B cell (primary cell): Measurements from ENCODE around the gene PYHIN1. TPM values are rescaled to one million over a fixed set of nuclear protein-coding genes. Genes with fewer than 3 reads are reported as not detected.

ENCODE experiments used
- ATAC-seq: fragments of 200-7000 bp; cut with Tn5 transposase; one replicate; pipeline ENCODE4 v1.10.0; 2021; ENCODE audit warnings: low read depth, mild to moderate bottlenecking, moderate number of reproducible peaks, moderate library complexity
- CTCF ChIA-PET: fragments of 350-600 bp; sonication (Branson Sonifier 250); formaldehyde crosslinking; loops from one replicate; lab custom pipeline; 2021; ENCODE audit warnings: antibody characterized with exemption, inconsistent platforms; lab: Charles Lee
- POLR2A ChIA-PET: fragments of 350-600 bp; sonication (Branson Sonifier 250); formaldehyde crosslinking; loops from one replicate; lab custom pipeline; 2021; ENCODE audit warnings: antibody characterized with exemption; lab: Charles Lee
- DNase-seq: peaks from one replicate; pipeline ENCODE4 v3.0.0; 2013
- H2AFZ ChIP-seq: 2 replicates; pipeline ENCODE4 v1.6.1; 2012; ENCODE audit warnings: mild to moderate bottlenecking, low read depth, low read length; ENCODE audit not compliant: insufficient read depth, poor library complexity, severe bottlenecking
- H3K27ac ChIP-seq, 2 donors: 1 replicate in 1 of 2; 2 replicates in 1 of 2; pipeline ENCODE4 v1.5.1; 2012 to 2013; ENCODE audit warnings: low read length in 2 of 2, mild to moderate bottlenecking in 2 of 2, moderate library complexity in 1 of 2
- H3K27me3 ChIP-seq, 4 experiments: fragments of 200-600 bp in 1 of 4; sonication (generic) in 1 of 4; replicated peaks in 1 of 4; 1 replicate in 2 of 4; 2 replicates in 2 of 4; pipeline versions ENCODE4 v1.6.1 to v1.7.0; 2013 to 2016; ENCODE audit warnings: low read length in 3 of 4, mild to moderate bottlenecking in 2 of 4, mixed read lengths in 1 of 4, moderate library complexity in 1 of 4; ENCODE audit not compliant: insufficient read depth in 4 of 4, control insufficient read depth in 3 of 4; ENCODE audit errors: control extremely low read depth in 1 of 4
- H3K36me3 ChIP-seq, 2 experiments: replicated peaks in 1 of 2; 1 replicate in 1 of 2; 2 replicates in 1 of 2; pipeline versions ENCODE4 v1.6.1 to v1.7.1; 2013; ENCODE audit warnings: low read length in 1 of 2; ENCODE audit not compliant: insufficient read depth in 2 of 2, control insufficient read depth in 1 of 2; ENCODE audit errors: control extremely low read depth in 1 of 2, extremely low read depth in 1 of 2
- H3K4me1 ChIP-seq, 2 donors: fragments of 200-600 bp in 1 of 2; sonication (generic) in 1 of 2; 1 replicate in 1 of 2; 2 replicates in 1 of 2; pipeline versions ENCODE4 v1.5.1 to v1.6.1; 2013 to 2017; ENCODE audit warnings: low read length in 2 of 2; ENCODE audit not compliant: control insufficient read depth in 2 of 2, insufficient read depth in 2 of 2
- H3K4me2 ChIP-seq: replicated peaks from 2 replicates; pipeline ENCODE3; 2012; ENCODE audit warnings: mild to moderate bottlenecking, low read depth, low read length; ENCODE audit not compliant: poor library complexity, severe bottlenecking
- H3K4me3 ChIP-seq, 5 experiments: fragments of 200-600 bp in 1 of 5; sonication (generic) in 1 of 5; 1 replicate in 3 of 5; 2 replicates in 2 of 5; pipeline versions ENCODE4 v1.5.1 to v1.7.0; 2011 to 2016; ENCODE audit warnings: low read length in 4 of 5, mild to moderate bottlenecking in 4 of 5, low read depth in 2 of 5, control low read depth in 1 of 5, moderate library complexity in 1 of 5; ENCODE audit not compliant: insufficient read depth in 1 of 5; ENCODE audit errors: control extremely low read depth in 1 of 5, extremely low read depth in 1 of 5
- H3K79me2 ChIP-seq: fragments of 200-600 bp; sonication (generic); one replicate; pipeline ENCODE4 v1.6.0; 2016; ENCODE audit warnings: low read length; ENCODE audit not compliant: control insufficient read depth, insufficient read depth
- H3K9ac ChIP-seq: fragments of 200-600 bp; sonication (generic); 2 replicates; pipeline ENCODE4 v1.6.1; 2017; ENCODE audit warnings: mild to moderate bottlenecking, low read length, moderate library complexity
- H3K9me3 ChIP-seq, 3 donors: one replicate each; pipeline versions ENCODE4 v1.6.1 to v1.7.1; 2013; ENCODE audit warnings: low read length in 2 of 3; ENCODE audit not compliant: control insufficient read depth in 2 of 3, insufficient read depth in 1 of 3; ENCODE audit errors: control extremely low read depth in 1 of 3
- H4K20me1 ChIP-seq: 2 replicates; pipeline ENCODE4 v1.6.0; 2012; ENCODE audit warnings: mild to moderate bottlenecking, low read length; ENCODE audit not compliant: insufficient read depth, control insufficient read depth, poor library complexity, severe bottlenecking
- H3K27ac Mint-ChIP-seq: one replicate; pipeline ENCODE4 v1.8.0; 2021; ENCODE audit warnings: mixed read lengths
- H3K27me3 Mint-ChIP-seq: one replicate; pipeline ENCODE4 v1.8.0; 2021; ENCODE audit warnings: mixed read lengths
- H3K4me1 Mint-ChIP-seq: one replicate; pipeline ENCODE4 v1.8.0; 2021; ENCODE audit warnings: mixed read lengths
- H3K4me3 Mint-ChIP-seq: one replicate; pipeline ENCODE4 v1.8.0; 2021; ENCODE audit warnings: mixed read lengths
- H3K9me3 Mint-ChIP-seq: one replicate; pipeline ENCODE4 v1.8.0; 2022; ENCODE audit warnings: mixed read lengths; ENCODE audit not compliant: insufficient read depth
- CTCF ChIP-seq: fragments of 200-600 bp; IDR thresholded peaks from one replicate; pipeline ENCODE4 v1.8.0; 2022; ENCODE audit warnings: antibody characterized with exemption, mild to moderate bottlenecking
- EZH2 ChIP-seq: IDR thresholded peaks from 2 replicates; pipeline ENCODE4 v1.6.1; 2012; ENCODE audit warnings: borderline replicate concordance, low read depth, mild to moderate bottlenecking, moderate library complexity, low read length; ENCODE audit not compliant: insufficient read depth, poor library complexity, severe bottlenecking
- WGBS: methylation state at CpG from one replicate; pipeline ENCODE4 v1.1.5; 2013; ENCODE audit warnings: missing lambda C conversion rate; ENCODE audit not compliant: insufficient coverage; 5-methylcytosine and 5-hydroxymethylcytosine counted together
- intact Hi-C: fragments of 100-400 bp; cut with micrococcal nuclease; formaldehyde crosslinking; loops from one replicate; pipeline ENCODE4 v1.10.0; 2022
- polyA plus RNA-seq: library from polyadenylated mRNA; depleted of rRNA; stranded (reverse); fragments of >200 nt; gene quantifications from 2 replicates; pipeline ENCODE4 v1.2.3, GENCODE V29; 2012
- total RNA-seq, 2 donors: library from RNA; stranded (reverse); fragments of 120-200 nt in 1 of 2; gene quantifications; 1 replicate in 1 of 2; 2 replicates in 1 of 2; pipeline versions ENCODE4 v1.2.3 to v1.2.4, GENCODE V29; 2013 to 2022

Gene PYHIN1
- total and polyA plus RNA-seq, 2 donors (not counting 1 experiment from before 2014, with no cell fraction given), result 8.6 to 13.9 TPM

GRCh38 chr1:158992787-158993312 is 61.5 kb downstream of the PYHIN1 start:
- no peaks in the 10 kb centered on the region for H3K79me2 ChIP-seq

More at GRCh38 chr1:158992787-158993312, 61.5 kb downstream of the PYHIN1 start:
- H3K27me3 ChIP-seq, result peaks cover 0 to 4% (median 0%) of the 10 kb centered on the region in 4 experiments
- no peak for DNase-seq
- peaks cover 12 to 15% (median 12%) of the 10 kb centered on the region in 3 donors for H3K9me3 ChIP-seq
- POLR2A ChIA-PET, result no interaction called here
- no peaks in the 10 kb centered on the region for H4K20me1 ChIP-seq
- no peak overlapping the region for H3K4me3 ChIP-seq
- ATAC-seq, result no peak
- no peak overlapping the region for H3K4me2 ChIP-seq
- no peak overlapping the region for H3K27ac Mint-ChIP-seq
- 86% methylated on average over 1 of the region's 4 CpGs for WGBS
- peaks cover 8% of the 10 kb centered on the region for H3K9me3 Mint-ChIP-seq
- H3K27ac ChIP-seq, result no peak overlapping the region
- H3K27me3 Mint-ChIP-seq, result peaks cover 5% of the 10 kb centered on the region
- no peak overlapping the region for H3K9ac ChIP-seq
- intact Hi-C loops, result no loop called here
- peaks cover 12% of the 10 kb centered on the region for H3K4me1 Mint-ChIP-seq
- H2AFZ ChIP-seq, result no peak overlapping the region
- H3K4me3 Mint-ChIP-seq, result no peak overlapping the region
- TF ChIP-seq CTCF (no peak), EZH2 (no peak)
- CTCF ChIA-PET, result no interaction called here
- H3K4me1 ChIP-seq, result peaks cover 0 to 5% of the 10 kb centered on the region in 2 donors
- H3K36me3 ChIP-seq, result no peaks in the 10 kb centered on the region
